B cell (primary cell): Measurements from ENCODE around the gene ZP3.
"Not testable (repeated sequence)": the region's sequence is repeated elsewhere in the genome, so short reads cannot be mapped to it uniquely, and the experiment has no call there.

Experiments
- EZH2 ChIP-seq: IDR thresholded peaks from 2 replicates; pipeline ENCODE4 v1.6.1; 2012; ENCODE audit warnings: borderline replicate concordance, low read depth, mild to moderate bottlenecking, moderate library complexity, low read length; ENCODE audit not compliant: insufficient read depth, poor library complexity, severe bottlenecking
- TF ChIP-seq, protein P1 (sequence below): fragments of 200-600 bp; IDR thresholded peaks from one replicate; pipeline ENCODE4 v1.8.0; 2022; ENCODE audit warnings: antibody characterized with exemption, mild to moderate bottlenecking

- TF ChIP-seq, protein P1, sequence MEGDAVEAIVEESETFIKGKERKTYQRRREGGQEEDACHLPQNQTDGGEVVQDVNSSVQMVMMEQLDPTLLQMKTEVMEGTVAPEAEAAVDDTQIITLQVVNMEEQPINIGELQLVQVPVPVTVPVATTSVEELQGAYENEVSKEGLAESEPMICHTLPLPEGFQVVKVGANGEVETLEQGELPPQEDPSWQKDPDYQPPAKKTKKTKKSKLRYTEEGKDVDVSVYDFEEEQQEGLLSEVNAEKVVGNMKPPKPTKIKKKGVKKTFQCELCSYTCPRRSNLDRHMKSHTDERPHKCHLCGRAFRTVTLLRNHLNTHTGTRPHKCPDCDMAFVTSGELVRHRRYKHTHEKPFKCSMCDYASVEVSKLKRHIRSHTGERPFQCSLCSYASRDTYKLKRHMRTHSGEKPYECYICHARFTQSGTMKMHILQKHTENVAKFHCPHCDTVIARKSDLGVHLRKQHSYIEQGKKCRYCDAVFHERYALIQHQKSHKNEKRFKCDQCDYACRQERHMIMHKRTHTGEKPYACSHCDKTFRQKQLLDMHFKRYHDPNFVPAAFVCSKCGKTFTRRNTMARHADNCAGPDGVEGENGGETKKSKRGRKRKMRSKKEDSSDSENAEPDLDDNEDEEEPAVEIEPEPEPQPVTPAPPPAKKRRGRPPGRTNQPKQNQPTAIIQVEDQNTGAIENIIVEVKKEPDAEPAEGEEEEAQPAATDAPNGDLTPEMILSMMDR = not testable (repeated sequence)
- not testable (repeated sequence) for TF ChIP-seq EZH2
Observed at GRCh38 chr7:76461464-76462101, 36.8 kb downstream of the ZP3 start, which contains the start of gene DTX2.
